HG03139 (cell line): ENCODE data around the gene C1orf198.

ENCODE experiments used
- ATAC-seq: cut with Tn5 transposase; IDR thresholded peaks from one replicate; pipeline ENCODE4 v1.9.1; 2021; ENCODE audit not compliant: unreplicated experiment

The C1orf198 gene

GRCh38 chr1:230892018-230892491 lies 23.7 kb upstream of the C1orf198 start:
- ATAC-seq = no peak

- ATAC-seq = no peak
Measured at GRCh38 chr1:230891413-230891812, 23.1 kb upstream of the C1orf198 start.

GRCh38 chr1:230884646-230885045 lies 16.3 kb upstream of the C1orf198 start:
- ATAC-seq = no peak

- ATAC-seq = no peak
Measured at GRCh38 chr1:230883967-230884366, 15.6 kb upstream of the C1orf198 start.

GRCh38 chr1:230879778-230880177 lies 11.5 kb upstream of the C1orf198 start:
- ATAC-seq = no peak

- ATAC-seq = no peak
Measured at GRCh38 chr1:230878591-230878990, 10.3 kb upstream of the C1orf198 start.

GRCh38 chr1:230877924-230878590 lies 9.7 kb upstream of the C1orf198 start:
- no peak for ATAC-seq

- ATAC-seq = no peak
Measured at GRCh38 chr1:230877146-230877923, 9.0 kb upstream of the C1orf198 start.

GRCh38 chr1:230876660-230877059 lies 8.3 kb upstream of the C1orf198 start:
- no peak for ATAC-seq

- ATAC-seq = no peak
Measured at GRCh38 chr1:230875370-230875769, 7.0 kb upstream of the C1orf198 start.

- ATAC-seq = no peak
Measured at GRCh38 chr1:230870916-230871315, 2.6 kb upstream of the C1orf198 start.

- ATAC-seq = no peak
Measured at GRCh38 chr1:230869500-230869899, 1.2 kb upstream of the C1orf198 start.

- peak; percentile 40 for ATAC-seq
Measured at GRCh38 chr1:230868736-230869385, 540 bp upstream of the C1orf198 start.

GRCh38 chr1:230867101-230867902 lies 1.0 kb downstream of the C1orf198 start:
- no peak for ATAC-seq

GRCh38 chr1:230866171-230867070 lies 1.9 kb downstream of the C1orf198 start:
- no peak for ATAC-seq

- no peak for ATAC-seq
Measured at GRCh38 chr1:230865062-230865817, 3.1 kb downstream of the C1orf198 start.

- ATAC-seq = no peak
Measured at GRCh38 chr1:230864441-230864840, 3.9 kb downstream of the C1orf198 start.

GRCh38 chr1:230863449-230863848 lies 4.9 kb downstream of the C1orf198 start:
- no peak for ATAC-seq

GRCh38 chr1:230861970-230862595 lies 6.2 kb downstream of the C1orf198 start:
- ATAC-seq = no peak
